AG08396 (cell line): ENCODE data around the gene PLEKHG1.

Experiments used
- DNase-seq: peaks from one replicate; pipeline ENCODE4 v3.0.0; 2012; ENCODE audit warnings: low spot score, mixed read lengths

PLEKHG1 gene

DNA sequence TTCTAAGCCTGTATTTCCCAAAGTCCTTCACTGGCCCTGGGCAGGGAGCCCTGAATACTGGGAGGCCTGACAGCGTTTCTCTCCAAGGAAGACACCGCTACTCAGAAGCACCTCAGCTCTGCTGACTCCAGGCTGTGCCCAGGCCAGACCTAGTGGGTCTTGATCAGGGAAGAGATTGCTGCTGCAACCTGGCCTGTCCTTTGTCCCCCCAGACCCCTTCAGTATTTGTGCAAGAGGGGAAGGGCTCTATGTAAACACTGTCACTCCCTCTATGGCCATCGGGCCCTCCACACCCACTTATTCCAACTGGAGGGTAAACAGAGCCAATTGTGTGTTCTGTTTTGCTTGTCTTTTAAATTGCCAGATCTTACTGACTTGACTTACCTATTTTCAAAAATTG, 20.6 kb downstream of the PLEKHG1 start:
- DNase-seq = no peak

- DNase-seq = no peak
These were observed 21.1 kb downstream of the PLEKHG1 start for GRCh38 chr6:150620763-150621162.

- DNase-seq = no peak
These were observed 22.8 kb downstream of the PLEKHG1 start for GRCh38 chr6:150622476-150622875.

GRCh38 chr6:150622941-150623874, 23.5 kb downstream of the PLEKHG1 start:
- DNase-seq = no peak

DNA sequence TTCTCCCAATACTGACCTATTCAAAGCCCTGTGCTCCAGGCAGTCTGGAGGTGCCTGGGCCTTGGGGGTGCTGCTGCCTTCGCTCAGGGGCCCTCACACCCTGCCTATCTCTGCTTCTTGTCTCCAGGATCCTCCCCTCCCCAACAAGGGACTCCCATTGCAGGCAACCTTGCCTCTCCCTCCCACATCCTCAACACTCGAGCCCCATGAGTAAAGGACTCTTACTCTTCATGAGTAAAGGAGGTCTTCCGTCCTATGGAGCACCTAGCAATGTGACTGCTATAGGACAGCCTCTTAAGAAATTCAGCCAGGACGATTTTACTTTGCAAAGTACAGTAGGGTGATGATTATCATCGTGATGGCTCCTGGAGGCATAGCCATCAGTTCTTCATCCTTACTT, 24.5 kb downstream of the PLEKHG1 start:
- DNase-seq = no peak

DNA sequence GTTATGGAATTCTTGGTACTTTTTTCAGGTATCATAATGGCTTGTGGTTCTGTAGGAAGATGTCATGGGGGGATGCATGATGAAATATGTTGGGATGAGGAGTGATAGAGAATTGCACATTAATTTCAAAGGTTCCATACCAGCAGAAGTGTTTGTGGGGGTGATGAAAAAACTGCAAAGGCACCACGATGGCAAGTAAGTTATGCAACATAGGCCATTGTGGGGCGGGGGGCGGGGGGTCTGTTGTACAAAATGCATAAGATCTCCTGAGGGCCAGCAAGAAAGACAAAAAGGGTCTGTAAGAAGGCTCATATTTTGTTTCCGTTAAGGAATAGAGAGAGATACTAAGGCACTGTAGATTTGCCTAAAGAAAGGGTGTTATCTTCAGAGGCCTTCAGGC, 26.2 kb downstream of the PLEKHG1 start:
- no peak for DNase-seq

DNA sequence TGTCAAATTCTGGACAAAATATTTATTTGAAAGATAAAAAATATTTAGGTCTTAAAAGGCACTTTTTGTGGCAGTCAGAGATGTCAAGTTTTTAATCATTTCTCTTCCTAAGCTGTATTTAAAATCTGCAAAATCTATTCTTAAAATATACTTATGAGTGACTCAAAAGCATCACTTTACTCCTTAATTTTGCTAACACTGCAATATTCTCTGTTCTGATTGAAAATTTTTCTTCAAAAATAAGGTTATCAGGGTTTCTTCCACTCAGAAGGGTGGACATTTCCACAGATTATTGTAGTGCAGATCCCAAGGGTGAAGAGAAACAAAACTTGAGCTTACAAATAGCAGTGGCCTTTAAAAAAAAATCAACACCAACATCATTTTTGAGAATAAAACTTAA, 27.5 kb downstream of the PLEKHG1 start:
- no peak for DNase-seq

DNA sequence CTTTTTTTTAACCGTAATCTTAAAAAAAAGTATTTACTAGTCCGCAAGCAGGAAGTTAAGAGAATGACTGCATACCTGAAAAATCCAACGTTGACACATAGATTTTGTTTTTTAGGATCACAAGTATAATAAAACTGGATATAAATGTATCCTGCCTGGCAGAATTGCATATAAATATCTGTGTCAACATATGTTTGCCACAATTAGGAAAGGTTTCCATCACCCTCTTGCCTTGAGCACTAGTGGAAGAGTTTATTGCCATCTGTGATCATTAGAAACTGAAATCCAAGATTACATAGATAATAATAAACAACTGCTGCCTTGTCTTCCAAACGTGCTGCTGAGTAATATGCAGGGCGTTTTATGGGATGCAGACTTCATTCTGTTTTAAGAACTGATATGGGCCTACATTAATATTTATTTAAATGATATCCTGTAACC, 27.9 kb downstream of the PLEKHG1 start:
- no peak for DNase-seq

- no peak for DNase-seq
These were observed 29.2 kb downstream of the PLEKHG1 start for GRCh38 chr6:150628908-150629307.

- no peak for DNase-seq
These were observed 31.7 kb downstream of the PLEKHG1 start for GRCh38 chr6:150631283-150631983.

DNA sequence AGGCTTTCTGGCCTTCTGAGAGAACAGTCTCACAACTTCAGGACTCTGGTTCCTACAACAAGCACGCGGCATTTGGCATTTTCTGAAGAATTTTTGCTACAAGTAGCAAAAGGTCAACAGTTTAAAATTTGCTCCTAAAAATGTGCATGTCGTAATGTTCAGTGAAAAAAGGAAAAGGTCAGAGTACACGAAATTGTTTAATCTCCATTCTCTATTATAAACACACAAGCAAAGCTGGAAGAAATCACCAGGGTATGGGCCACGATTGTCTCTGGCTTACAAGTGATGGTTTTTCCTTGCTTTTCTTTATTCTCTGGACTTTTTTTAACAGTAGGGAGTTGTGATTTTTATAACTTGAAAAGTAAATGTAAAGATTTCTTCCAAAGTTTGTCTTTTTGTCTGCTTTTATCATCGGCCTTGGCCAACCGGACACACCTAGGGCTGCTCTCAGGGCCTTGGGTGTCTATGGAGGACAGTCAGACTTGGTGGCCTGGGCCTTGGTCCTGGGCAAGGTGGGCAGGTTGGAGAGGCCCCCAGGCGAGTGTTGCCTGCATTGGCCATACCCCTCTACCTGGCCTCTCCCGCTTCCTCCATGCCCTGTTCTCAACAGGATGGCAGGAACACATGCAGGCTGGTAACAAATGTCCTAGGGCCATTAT, 32.4 kb downstream of the PLEKHG1 start:
- DNase-seq = no peak

- DNase-seq = no peak
These were observed 33.2 kb downstream of the PLEKHG1 start for GRCh38 chr6:150632785-150633485.

- no peak for DNase-seq
These were observed 33.8 kb downstream of the PLEKHG1 start for GRCh38 chr6:150633486-150633834.

- no peak for DNase-seq
These were observed 34.7 kb downstream of the PLEKHG1 start for GRCh38 chr6:150634176-150634963.

- DNase-seq = no peak
These were observed 35.2 kb downstream of the PLEKHG1 start for GRCh38 chr6:150634964-150635292.

DNA sequence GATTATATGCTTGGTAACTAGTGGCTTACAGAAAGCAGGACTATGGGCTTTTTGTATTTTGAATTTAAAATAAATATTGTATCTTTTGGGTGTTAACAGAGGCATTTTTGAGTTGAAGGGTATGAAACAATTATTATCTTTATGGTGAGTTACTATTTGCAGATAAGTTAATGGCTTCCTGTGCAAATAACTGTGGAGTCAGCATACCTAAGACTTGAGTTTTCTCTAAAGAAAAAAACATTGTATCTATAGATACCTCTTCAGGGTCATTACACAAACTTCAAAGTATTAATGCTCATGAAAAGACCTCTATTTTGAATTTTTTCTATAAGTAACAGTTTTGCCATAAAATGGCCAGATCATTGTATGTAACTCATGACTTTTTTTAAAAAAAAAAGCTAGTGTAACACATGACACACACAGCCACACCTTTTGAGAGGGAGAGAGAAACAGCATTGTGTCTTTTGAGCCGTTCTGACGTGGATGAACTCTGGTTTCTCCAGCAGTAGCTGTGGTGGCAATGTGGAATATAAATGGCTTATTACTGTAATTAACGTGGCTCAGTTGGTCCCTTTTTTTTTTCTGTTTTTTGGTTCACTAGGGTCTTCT, 36.3 kb downstream of the PLEKHG1 start:
- DNase-seq = no peak

- no peak for DNase-seq
These were observed 37.1 kb downstream of the PLEKHG1 start for GRCh38 chr6:150636808-150637207.

- DNase-seq = no peak
These were observed 37.6 kb downstream of the PLEKHG1 start for GRCh38 chr6:150637266-150637665.

- DNase-seq = no peak
These were observed 38.6 kb downstream of the PLEKHG1 start for GRCh38 chr6:150638267-150638666.

- DNase-seq = no peak
These were observed 39.1 kb downstream of the PLEKHG1 start for GRCh38 chr6:150638765-150639164.

GRCh38 chr6:150639823-150640331, 40.2 kb downstream of the PLEKHG1 start:
- DNase-seq = no peak
